GM12891 (cell line): ENCODE data around the gene SPON1.
"Not testable (repeated sequence)": the region's sequence is repeated elsewhere in the genome, so short reads cannot be mapped to it uniquely, and the experiment has no call there.

Experiments used
- DNase-seq: peaks from one replicate; pipeline ENCODE4 v3.0.0; 2011; ENCODE audit warnings: low spot score; ENCODE audit not compliant: insufficient read length
- FAIRE-seq: peaks from 2 replicates; lab custom pipeline; 2011; peaks lifted over from hg19 to GRCh38; lab: Jason Lieb, UNC
- PAX5 ChIP-seq: IDR thresholded peaks from 2 replicates; pipeline ENCODE4 v1.6.1; 2011; ENCODE audit warnings: low read length, moderate library complexity, mild to moderate bottlenecking; ENCODE audit not compliant: insufficient read depth, severe bottlenecking
- POLR2A ChIP-seq: IDR thresholded peaks from 2 replicates; pipeline ENCODE4 v1.6.1; 2011; ENCODE audit warnings: low read depth, low read length, control low read depth
- POLR2AphosphoS5 ChIP-seq: IDR thresholded peaks from 2 replicates; pipeline ENCODE4 v1.6.1; 2011; ENCODE audit warnings: low read depth, low read length, control low read depth
- POU2F2 ChIP-seq: IDR thresholded peaks from 2 replicates; pipeline ENCODE4 v1.6.1; 2011; ENCODE audit warnings: low read depth, mild to moderate bottlenecking, control low read depth, low read length, moderate library complexity
- SPI1 ChIP-seq: IDR thresholded peaks from 2 replicates; pipeline ENCODE4 v1.6.1; 2011; ENCODE audit warnings: low read depth, low read length, control low read depth
- TAF1 ChIP-seq: IDR thresholded peaks from 2 replicates; pipeline ENCODE4 v1.6.1; 2011; ENCODE audit warnings: low read depth, low read length, control low read depth

SPON1 gene

GRCh38 chr11:14249121-14249963 lies 286.8 kb downstream of the SPON1 start:
- DNase-seq (no peak), FAIRE-seq (peak; percentile 77)
- TF ChIP-seq POLR2AphosphoS5 (no peak), POLR2A (no peak), PAX5 (no peak), POU2F2 (no peak), SPI1 (no peak), TAF1 (no peak)

- DNase-seq (no peak), FAIRE-seq (no peak)
Measured at GRCh38 chr11:14251754-14252153, 289.2 kb downstream of the SPON1 start.

GRCh38 chr11:14252501-14252900 lies 290.0 kb downstream of the SPON1 start:
- not testable (repeated sequence) for DNase-seq, FAIRE-seq

More at GRCh38 chr11:14251754-14252153, 289.2 kb downstream of the SPON1 start:
- TF ChIP-seq SPI1 (no peak), TAF1 (no peak), POLR2AphosphoS5 (no peak), PAX5 (no peak), POLR2A (no peak), POU2F2 (no peak)

- TF ChIP-seq POLR2A (no peak), TAF1 (no peak), PAX5 (no peak), POU2F2 (no peak), POLR2AphosphoS5 (no peak), SPI1 (no peak)
- FAIRE-seq (no peak), DNase-seq (no peak)
Measured at GRCh38 chr11:14253421-14253820, 290.9 kb downstream of the SPON1 start.

GRCh38 chr11:14253840-14254239 lies 291.3 kb downstream of the SPON1 start:
- TF ChIP-seq TAF1 (no peak), POU2F2 (no peak), POLR2AphosphoS5 (no peak), SPI1 (no peak), POLR2A (no peak), PAX5 (no peak)
- DNase-seq (no peak), FAIRE-seq (no peak)

GRCh38 chr11:14254533-14255237 lies 292.2 kb downstream of the SPON1 start:
- FAIRE-seq (no peak), DNase-seq (no peak)
- TF ChIP-seq POLR2AphosphoS5 (no peak), SPI1 (no peak), POU2F2 (no peak), PAX5 (no peak), POLR2A (no peak), TAF1 (no peak)

GRCh38 chr11:14255238-14255534 lies 292.7 kb downstream of the SPON1 start:
- TF ChIP-seq TAF1: no peak
- no peak for TF ChIP-seq PAX5
- no peak for TF ChIP-seq POLR2A
- TF ChIP-seq SPI1: no peak
- TF ChIP-seq POLR2AphosphoS5: no peak
- FAIRE-seq (no peak), DNase-seq (no peak)

GRCh38 chr11:14258221-14258935 lies 295.9 kb downstream of the SPON1 start:
- DNase-seq (no peak), FAIRE-seq (no peak)
- TF ChIP-seq POLR2AphosphoS5 (no peak), PAX5 (no peak)

GRCh38 chr11:14259186-14259784 lies 296.8 kb downstream of the SPON1 start:
- no peak for TF ChIP-seq PAX5
- TF ChIP-seq POU2F2: no peak
- TF ChIP-seq SPI1: no peak
- TF ChIP-seq POLR2A: no peak
- TF ChIP-seq POLR2AphosphoS5: no peak
- DNase-seq (no peak), FAIRE-seq (no peak)
